Measurements from ENCODE around the gene ZNF532.

DNA sequence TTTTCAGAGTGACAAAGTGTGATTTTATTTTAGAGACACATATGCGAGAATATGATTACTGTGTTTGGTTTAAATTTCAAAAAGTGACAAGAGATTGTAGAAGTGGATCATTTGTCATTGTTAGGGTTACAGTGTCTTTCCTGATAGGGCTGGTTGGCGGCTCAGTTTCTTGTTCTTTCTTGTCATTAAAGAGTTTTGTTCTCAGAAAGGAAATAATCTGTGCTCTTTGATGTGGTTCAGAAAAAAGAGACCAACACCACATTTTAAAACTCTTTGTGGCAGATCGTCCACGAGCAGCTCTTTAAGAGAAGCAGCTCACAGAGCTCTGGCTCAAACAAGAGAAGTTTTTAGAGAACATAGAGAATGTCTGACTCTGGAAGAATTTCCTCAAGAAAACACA, 45.6 kb upstream of the ZNF532 start:
- TF ChIP-seq CTCF (IDR thresholded peaks at IDR 0.05 in 4 of 5, conservative IDR thresholded peaks at IDR 0.05 in 1 of 5) = no peak
- TF ChIP-seq POLR2A (IDR thresholded peaks at IDR 0.05) = no peak

Measured in gastrocnemius medialis (tissue), 4 donors.